Measurements from ENCODE around the gene USF2. TPM values are rescaled to one million over a fixed set of nuclear protein-coding genes. Genes with fewer than 3 reads are reported as not detected.

Gene USF2
- polyA plus RNA-seq, 1 of the 3 experiments (the other 2 are of a cell fraction), result 102 TPM

GRCh38 chr19:35310331-35310730 lies 41.6 kb downstream of the USF2 start:
- CTCF ChIA-PET, result interaction anchor here (1.0 kb wide), 1 partner anchor 185 kb away, joined by 4 read pairs; no protein-coding TSS in a partner anchor
- TF ChIP-seq NRF1 (IDR thresholded peaks at IDR 0.05; ENCODE audit: low read depth, low read length) (no peak), RAD21 (IDR thresholded peaks at IDR 0.05; ENCODE audit: low read length) (no peak), SIN3A (IDR thresholded peaks at IDR 0.05; ENCODE audit: borderline replicate concordance, low read depth, low read length) (no peak), ZBTB33 (IDR thresholded peaks at IDR 0.05; ENCODE audit: borderline replicate concordance, low read depth) (no peak), CHD2 (IDR thresholded peaks at IDR 0.05; ENCODE audit: low read length, partially characterized antibody) (no peak)
- POLR2A ChIA-PET, result no interaction called here

GRCh38 chr19:35310811-35311465 lies 42.2 kb downstream of the USF2 start:
- no peaks in the 10 kb centered on the region for H3K79me2 ChIP-seq (ENCODE audit: insufficient read depth)
- no peaks in the 10 kb centered on the region for H3F3A ChIP-seq (replicated peaks; ENCODE audit: insufficient read depth)
- no peak overlapping the region for H2AFZ ChIP-seq (ENCODE audit: low read depth)
- H3K4me3 ChIP-seq (ENCODE audit: low read depth in 2 of 2, low read length in 1 of 2), result no peak overlapping the region
- H3K4me1 ChIP-seq (ENCODE audit: control insufficient read depth in 1 of 2, insufficient read depth in 2 of 2, low read depth in 1 of 2, low read length in 1 of 2), result no peaks in the 10 kb centered on the region
- H3K9me3 ChIP-seq, result no peaks in the 10 kb centered on the region
- DNase-seq, result no peak
- no peaks in the 10 kb centered on the region for H3K27me3 ChIP-seq (ENCODE audit: insufficient read depth)
- H3K4me2 ChIP-seq, result no peak overlapping the region
- no peak overlapping the region for H3K27ac ChIP-seq (ENCODE audit: low read depth in 2 of 2, low read length in 1 of 2)
- H3K9me2 ChIP-seq, result no peaks in the 10 kb centered on the region
- no peaks in the 10 kb centered on the region for H4K20me1 ChIP-seq (ENCODE audit: insufficient read depth)
- POLR2A ChIA-PET, result no interaction called here
- no peak overlapping the region for H3K9ac ChIP-seq
- WGBS (ENCODE audit: low lambda C conversion rate), result 72% methylated on average over 10 of the region's 10 CpGs
- CTCF ChIA-PET, result interaction anchor here (1.0 kb wide), 1 partner anchor 184 kb away, joined by 4 read pairs; no protein-coding TSS in a partner anchor
- H3K36me3 ChIP-seq (replicated peaks in 1 of 2; ENCODE audit: control insufficient read depth in 1 of 2, insufficient read depth in 2 of 2, low read length in 1 of 2), result no peaks in the 10 kb centered on the region
- TF ChIP-seq TEAD4 (IDR thresholded peaks at IDR 0.05; ENCODE audit: borderline replicate concordance, insufficient read depth) (no peak), GABPA (IDR thresholded peaks at IDR 0.05; ENCODE audit: low read depth) (no peak), ELF1 (IDR thresholded peaks at IDR 0.05) (no peak), REST (IDR thresholded peaks at IDR 0.05; ENCODE audit: low read depth, low read length) (no peak), GATA2 (CRISPR knock-in tag; IDR thresholded peaks at IDR 0.05) (no peak), YY1 (IDR thresholded peaks at IDR 0.05; ENCODE audit: low read depth) (no peak), FOSL2 (IDR thresholded peaks at IDR 0.05; ENCODE audit: borderline replicate concordance, low read depth) (no peak), ZBTB33 (IDR thresholded peaks at IDR 0.05; ENCODE audit: borderline replicate concordance, low read depth) (no peak), MXI1 (IDR thresholded peaks at IDR 0.05; ENCODE audit: low read depth, low read length) (no peak), USF1 (IDR thresholded peaks at IDR 0.05; ENCODE audit: borderline replicate concordance, low read depth) (no peak), POLR2AphosphoS5 (IDR thresholded peaks at IDR 0.05; ENCODE audit: low read depth, low read length) (no peak), EP300 (IDR thresholded peaks at IDR 0.05; ENCODE audit: borderline replicate concordance in 1 of 2, low read depth in 1 of 2, low read length in 1 of 2) (no peak), TCF12 (IDR thresholded peaks at IDR 0.05) (no peak)

More at GRCh38 chr19:35310331-35310730, 41.6 kb downstream of the USF2 start:
- H3K9me3 ChIP-seq, result no peaks in the 10 kb centered on the region
- H3K4me3 ChIP-seq (ENCODE audit: low read depth in 2 of 2, low read length in 1 of 2), result no peak overlapping the region
- H3K36me3 ChIP-seq (replicated peaks in 1 of 2; ENCODE audit: control insufficient read depth in 1 of 2, insufficient read depth in 2 of 2, low read length in 1 of 2), result no peaks in the 10 kb centered on the region
- H2AFZ ChIP-seq (ENCODE audit: low read depth), result no peak overlapping the region
- H3K9me2 ChIP-seq, result no peaks in the 10 kb centered on the region
- no peaks in the 10 kb centered on the region; the same call in 1 of the 2 replicates for H3K27me3 ChIP-seq (ENCODE audit: insufficient read depth)
- no peak for DNase-seq
- no peak overlapping the region for H3K9ac ChIP-seq
- H3K4me1 ChIP-seq (ENCODE audit: control insufficient read depth in 1 of 2, insufficient read depth in 2 of 2, low read depth in 1 of 2, low read length in 1 of 2), result no peaks in the 10 kb centered on the region
- no peak overlapping the region for H3K4me2 ChIP-seq
- H4K20me1 ChIP-seq (ENCODE audit: insufficient read depth), result no peaks in the 10 kb centered on the region
- WGBS (ENCODE audit: low lambda C conversion rate), result 51% methylated on average over 10 of the region's 12 CpGs
- no peaks in the 10 kb centered on the region for H3F3A ChIP-seq (replicated peaks; ENCODE audit: insufficient read depth)
- no peak overlapping the region for H3K27ac ChIP-seq (ENCODE audit: low read depth in 2 of 2, low read length in 1 of 2)
- H3K79me2 ChIP-seq (ENCODE audit: insufficient read depth), result no peaks in the 10 kb centered on the region
